ENCODE data around the gene SCAND1. TPM values are rescaled to one million over a fixed set of nuclear protein-coding genes. Genes with fewer than 3 reads are reported as not detected.

The SCAND1 gene
- total RNA-seq, 2 donors from 2014 or later = 137 to 199 TPM

DNA sequence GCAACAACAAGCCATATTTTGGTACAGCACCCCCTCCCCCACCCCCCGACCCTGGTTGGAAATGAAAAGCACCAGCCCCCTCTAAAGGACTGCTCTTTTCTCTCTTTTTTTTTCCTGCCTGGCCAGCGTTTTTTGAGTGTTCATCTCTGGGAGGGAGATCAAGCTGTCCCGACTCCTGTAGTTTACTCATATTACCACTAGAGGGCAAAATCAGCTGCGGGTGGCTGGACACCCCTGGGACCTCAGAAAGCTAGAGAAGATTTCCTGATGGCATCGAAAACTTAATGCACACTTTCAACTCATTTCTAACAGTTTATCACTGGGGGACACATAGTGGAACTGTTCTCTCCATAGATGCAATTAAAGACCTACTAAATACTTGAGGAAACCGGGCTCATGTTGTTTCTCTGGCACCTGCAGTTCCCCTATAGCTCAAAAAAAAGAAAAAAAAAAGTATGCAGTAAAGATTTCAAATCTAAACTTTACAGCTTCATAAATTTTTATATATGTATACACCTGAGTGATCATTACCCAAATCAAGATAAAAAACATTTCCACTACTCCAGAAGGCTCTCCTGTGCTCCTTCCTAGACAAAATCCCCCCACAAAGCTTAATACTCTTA, 38.5 kb upstream of the SCAND1 start:
- Histone ChIP-seq H3K4me3 (no peak overlapping the region), H3K4me1 (replicated peaks) (no peaks in the 10 kb centered on the region), H3K36me3 (no peaks in the 10 kb centered on the region), H3K27me3 (replicated peaks; ENCODE audit: insufficient read depth) (no peaks in the 10 kb centered on the region), H3K27ac (no peak overlapping the region), H3K9me3 (no peaks in the 10 kb centered on the region)
- TF ChIP-seq, protein P1, sequence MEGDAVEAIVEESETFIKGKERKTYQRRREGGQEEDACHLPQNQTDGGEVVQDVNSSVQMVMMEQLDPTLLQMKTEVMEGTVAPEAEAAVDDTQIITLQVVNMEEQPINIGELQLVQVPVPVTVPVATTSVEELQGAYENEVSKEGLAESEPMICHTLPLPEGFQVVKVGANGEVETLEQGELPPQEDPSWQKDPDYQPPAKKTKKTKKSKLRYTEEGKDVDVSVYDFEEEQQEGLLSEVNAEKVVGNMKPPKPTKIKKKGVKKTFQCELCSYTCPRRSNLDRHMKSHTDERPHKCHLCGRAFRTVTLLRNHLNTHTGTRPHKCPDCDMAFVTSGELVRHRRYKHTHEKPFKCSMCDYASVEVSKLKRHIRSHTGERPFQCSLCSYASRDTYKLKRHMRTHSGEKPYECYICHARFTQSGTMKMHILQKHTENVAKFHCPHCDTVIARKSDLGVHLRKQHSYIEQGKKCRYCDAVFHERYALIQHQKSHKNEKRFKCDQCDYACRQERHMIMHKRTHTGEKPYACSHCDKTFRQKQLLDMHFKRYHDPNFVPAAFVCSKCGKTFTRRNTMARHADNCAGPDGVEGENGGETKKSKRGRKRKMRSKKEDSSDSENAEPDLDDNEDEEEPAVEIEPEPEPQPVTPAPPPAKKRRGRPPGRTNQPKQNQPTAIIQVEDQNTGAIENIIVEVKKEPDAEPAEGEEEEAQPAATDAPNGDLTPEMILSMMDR (IDR thresholded peaks at IDR 0.05) = peak; percentile 67 to 76 (median 70)
- TF ChIP-seq POLR2A (IDR thresholded peaks at IDR 0.05) = no peak
- peak; percentile 38 for TF ChIP-seq POLR2AphosphoS5 (IDR thresholded peaks at IDR 0.05)
- peak; percentile 42 for DNase-seq (ENCODE audit: low spot score)
- under 1% methylated on average over 6 of the region's 6 CpGs for WGBS
- intact Hi-C loops (cut with DNase I) = no loop called here

DNA sequence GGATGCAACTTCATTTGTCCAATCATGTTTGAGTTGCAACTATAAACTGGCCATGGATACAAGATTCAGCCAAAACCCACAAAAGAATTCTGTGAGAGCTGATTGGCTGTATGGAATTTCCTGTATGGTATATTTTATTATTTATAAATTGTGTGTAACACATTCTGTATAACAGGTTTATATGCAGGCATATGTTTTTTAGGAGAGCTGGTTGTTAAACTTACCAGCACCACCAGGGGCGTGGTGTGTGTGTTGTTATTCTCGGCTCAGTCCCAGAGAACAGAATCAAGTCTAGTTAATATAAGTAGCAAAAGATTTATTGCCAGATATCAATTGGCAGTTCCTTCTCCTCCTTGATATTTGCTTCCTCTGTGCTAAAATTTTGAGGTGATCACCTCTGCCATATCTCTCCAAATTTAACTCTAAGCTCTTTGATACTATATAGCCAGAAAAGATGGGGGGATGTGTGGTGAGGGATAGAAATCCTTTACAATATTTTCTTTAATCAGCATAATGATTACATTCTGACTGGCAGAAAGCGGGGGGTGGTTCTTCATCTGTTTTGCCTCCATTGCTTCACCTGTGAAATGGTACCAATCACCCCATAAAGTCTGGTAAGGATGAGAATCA, 37.0 kb upstream of the SCAND1 start:
- H3K27ac ChIP-seq = no peak overlapping the region
- intact Hi-C loops (cut with DNase I) = no loop called here
- no peaks in the 10 kb centered on the region for H3K4me1 ChIP-seq (replicated peaks)
- H3K4me3 ChIP-seq = no peak overlapping the region
- H3K27me3 ChIP-seq (replicated peaks; ENCODE audit: insufficient read depth) = no peaks in the 10 kb centered on the region
- no peaks in the 10 kb centered on the region for H3K36me3 ChIP-seq
- peak; percentile 60 for DNase-seq (ENCODE audit: low spot score)
- no peaks in the 10 kb centered on the region for H3K9me3 ChIP-seq
- no peak for TF ChIP-seq POLR2A (IDR thresholded peaks at IDR 0.05)
- TF ChIP-seq, protein P1 (IDR thresholded peaks at IDR 0.05) = peak in 3 of 4 experiments; percentile 39 to 50 (median 45)
- peak; percentile 73 for TF ChIP-seq POLR2AphosphoS5 (IDR thresholded peaks at IDR 0.05)
- 27% methylated on average over 3 of the region's 3 CpGs for WGBS

DNA sequence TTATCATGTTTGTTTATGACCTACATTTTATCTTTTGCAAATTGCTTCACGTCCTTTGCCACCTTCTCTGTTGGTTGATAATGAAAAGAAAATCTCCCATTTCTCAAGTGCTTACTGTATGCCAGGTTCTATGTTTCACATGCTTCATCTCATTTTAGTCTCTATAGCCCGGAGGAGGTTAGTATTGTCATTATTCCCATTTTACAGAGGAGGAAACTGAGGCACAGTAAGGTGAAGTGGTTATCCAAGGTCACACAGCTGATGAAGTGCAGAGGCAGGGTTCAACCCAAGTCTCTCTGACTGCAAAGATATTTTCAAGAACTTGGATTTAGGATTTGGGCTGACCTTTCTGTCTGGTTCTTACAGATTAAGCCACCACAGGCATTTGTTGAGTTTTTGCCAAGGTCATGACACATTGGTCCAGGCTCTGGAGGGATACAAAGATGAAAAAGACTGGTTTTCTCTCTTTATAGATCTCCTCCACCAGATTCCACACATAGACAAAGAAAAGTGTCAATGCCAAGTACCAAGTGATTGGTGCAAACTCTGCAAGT, 34.7 kb upstream of the SCAND1 start:
- H3K4me3 ChIP-seq = no peak overlapping the region
- intact Hi-C loops (cut with DNase I) = no loop called here
- DNase-seq (ENCODE audit: low spot score) = no peak
- H3K9me3 ChIP-seq = no peaks in the 10 kb centered on the region
- TF ChIP-seq POLR2A (IDR thresholded peaks at IDR 0.05) (no peak), POLR2AphosphoS5 (IDR thresholded peaks at IDR 0.05) (no peak)
- TF ChIP-seq, protein P1 (IDR thresholded peaks at IDR 0.05) = no peak
- H3K4me1 ChIP-seq (replicated peaks) = no peaks in the 10 kb centered on the region
- WGBS = 76% methylated on average over 2 of the region's 2 CpGs
- no peaks in the 10 kb centered on the region for H3K36me3 ChIP-seq
- no peak overlapping the region for H3K27ac ChIP-seq
- H3K27me3 ChIP-seq (replicated peaks; ENCODE audit: insufficient read depth) = no peaks in the 10 kb centered on the region

DNA sequence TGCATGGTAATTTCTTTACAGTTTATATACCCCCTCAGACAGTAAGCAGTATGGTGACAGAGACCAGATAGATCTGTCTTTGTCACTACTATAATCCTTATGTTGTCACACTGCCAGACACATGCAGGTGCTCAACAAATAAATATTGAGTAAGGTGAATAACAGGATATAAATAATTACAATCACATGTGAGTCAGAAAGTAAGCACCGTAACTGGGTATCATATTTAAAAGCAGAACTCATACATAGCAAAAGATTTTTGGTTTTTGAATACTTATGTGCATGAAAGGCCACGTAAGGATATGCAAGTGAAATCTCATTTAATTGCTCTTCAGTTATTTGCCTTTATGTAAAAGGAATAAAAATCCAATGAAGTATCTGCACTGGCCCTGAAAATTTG, 31.5 kb upstream of the SCAND1 start:
- intact Hi-C loops (cut with DNase I) = no loop called here
- no peaks in the 10 kb centered on the region for H3K9me3 ChIP-seq
- H3K27ac ChIP-seq = no peak overlapping the region
- 57% methylated on average over 2 of the region's 2 CpGs for WGBS
- TF ChIP-seq, protein P1 (IDR thresholded peaks at IDR 0.05) = no peak
- TF ChIP-seq POLR2AphosphoS5 (IDR thresholded peaks at IDR 0.05) = peak; percentile 12
- no peak for TF ChIP-seq POLR2A (IDR thresholded peaks at IDR 0.05)
- H3K36me3 ChIP-seq = no peaks in the 10 kb centered on the region
- H3K27me3 ChIP-seq (replicated peaks; ENCODE audit: insufficient read depth) = no peaks in the 10 kb centered on the region
- no peak overlapping the region for H3K4me3 ChIP-seq
- no peaks in the 10 kb centered on the region for H3K4me1 ChIP-seq (replicated peaks)
- no peak for DNase-seq (ENCODE audit: low spot score)

All from prostate gland (tissue), 2 donors.